K562 (cell line): Measurements from ENCODE around the gene SYNGR4. TPM values are rescaled to one million over a fixed set of nuclear protein-coding genes. Genes with fewer than 3 reads are reported as not detected.

ENCODE experiments used
- ATF2 ChIP-seq: sonication (generic); formaldehyde crosslinking; IDR thresholded peaks from 2 replicates; pipeline ENCODE4 v1.8.1; 2022; ENCODE audit warnings: missing genetic modification reagents
- BACH1 ChIP-seq: fragments of 200-800 bp; sonication (Bioruptor generic); IDR thresholded peaks from 2 replicates; pipeline ENCODE4 v1.6.1; 2016; ENCODE audit warnings: missing genetic modification characterization, missing compliant biosample characterization
- BCOR ChIP-seq: fragments of 450-650 bp; IDR thresholded peaks from 2 replicates; pipeline ENCODE4 v1.6.1; 2016
- BRCA1 ChIP-seq, 2 experiments: fragments of 450-650 bp in 1 of 2; sonication (generic) in 1 of 2; formaldehyde crosslinking in 1 of 2; IDR thresholded peaks; 2 replicates each; pipeline versions ENCODE4 v1.5.0 to v1.6.1; 2017 to 2020; ENCODE audit warnings: mild to moderate bottlenecking in 1 of 2, missing genetic modification reagents in 1 of 2
- FOXJ3 ChIP-seq: sonication (generic); formaldehyde crosslinking; IDR thresholded peaks from 2 replicates; pipeline ENCODE4 v1.4.0; 2020; ENCODE audit warnings: mild to moderate bottlenecking, missing genetic modification reagents
- FOXM1 ChIP-seq, 2 experiments: fragments of 450-650 bp in 1 of 2; sonication (generic) in 1 of 2; formaldehyde crosslinking in 1 of 2; IDR thresholded peaks; 2 replicates each; pipeline versions ENCODE4 v1.6.1 to v1.9.0; 2017 to 2022; ENCODE audit warnings: low read depth in 2 of 2, mild to moderate bottlenecking in 2 of 2, missing genetic modification reagents in 1 of 2, moderate library complexity in 1 of 2
- HCFC1 ChIP-seq: IDR thresholded peaks from 2 replicates; pipeline ENCODE4 v1.6.1; 2012; ENCODE audit warnings: low read depth, low read length, improper control_type of control experiment
- HDAC1 ChIP-seq, 2 experiments: fragments of 450-650 bp; IDR thresholded peaks; 2 replicates each; pipeline ENCODE4 v1.6.1; 2016 to 2017; ENCODE audit warnings: inconsistent platforms in 1 of 2, mild to moderate bottlenecking in 1 of 2, moderate library complexity in 1 of 2
- HDAC6 ChIP-seq: IDR thresholded peaks from 2 replicates; pipeline ENCODE4 v1.6.1; 2012; ENCODE audit warnings: low read depth, mild to moderate bottlenecking, control low read depth, inconsistent platforms, low read length, moderate library complexity
- IFI16 ChIP-seq: fragments of 250-450 bp; sonication (Bioruptor Pico); IDR thresholded peaks from 2 replicates; pipeline ENCODE4 v2.1.2; 2022; ENCODE audit warnings: mild to moderate bottlenecking, inconsistent platforms
- MAFK ChIP-seq: IDR thresholded peaks from 2 replicates; pipeline ENCODE4 v1.6.1; 2011; ENCODE audit warnings: low read length, improper control_type of control experiment
- NCOA1 ChIP-seq: fragments of 450-650 bp; IDR thresholded peaks from 2 replicates; pipeline ENCODE4 v1.6.1; 2016; ENCODE audit warnings: low read depth
- SMC3 ChIP-seq: conservative IDR thresholded peaks from 2 replicates; pipeline ENCODE4 v1.6.1; 2011; ENCODE audit warnings: low read depth, low read length, improper control_type of control experiment; ENCODE audit not compliant: insufficient read depth
- SOX6 ChIP-seq: fragments of 450-650 bp; IDR thresholded peaks from 2 replicates; pipeline ENCODE4 v1.6.1; 2014; ENCODE audit warnings: mild to moderate bottlenecking
- SRSF9 ChIP-seq: fragments of 200-400 bp; formaldehyde crosslinking; IDR thresholded peaks from 2 replicates; pipeline ENCODE4 v1.6.1; 2017; ENCODE audit warnings: low read depth, low read length, borderline replicate concordance
- TAF7 ChIP-seq: fragments of 450-650 bp; IDR thresholded peaks from 2 replicates; pipeline ENCODE4 v1.6.1; 2016; ENCODE audit warnings: missing genetic modification characterization, missing compliant biosample characterization
- U2AF2 ChIP-seq: fragments of 200-400 bp; formaldehyde crosslinking; optimal IDR thresholded peaks from 2 replicates; pipeline ENCODE3; 2017; ENCODE audit warnings: low read depth, mild to moderate bottlenecking, low read length
- ZFP1 ChIP-seq: fragments of 450-650 bp; formaldehyde crosslinking; IDR thresholded peaks from 2 replicates; pipeline ENCODE4 v1.4.0; 2020; ENCODE audit warnings: mild to moderate bottlenecking, mixed read lengths
- ZNF143 ChIP-seq: sonication (generic); formaldehyde crosslinking; IDR thresholded peaks from 2 replicates; pipeline ENCODE4 v1.9.0; 2022; ENCODE audit warnings: mild to moderate bottlenecking, missing genetic modification reagents
- ZNF165 ChIP-seq: fragments of 250-450 bp; sonication (Bioruptor Pico); IDR thresholded peaks from 2 replicates; pipeline ENCODE4 v1.4.0; 2020; ENCODE audit warnings: borderline replicate concordance
- ZNF592 ChIP-seq: fragments of 450-650 bp; IDR thresholded peaks from 2 replicates; pipeline ENCODE4 v1.6.1; 2017; ENCODE audit warnings: antibody characterized with exemption, mild to moderate bottlenecking
- polyA plus RNA-seq, 8 experiments: library from polyadenylated mRNA; depleted of rRNA in 4 of 8; stranded (reverse) in 5 of 8; unstranded in 3 of 8; fragments of >200 nt; fragmentation: Nextera tagmentation in 2 of 8; fragmentation: Illumina TruSeq in 1 of 8; extraction: Ambion mirVana in 2 of 8; extraction: Trizol in 1 of 8; gene quantifications; 2 replicates each; pipeline versions ENCODE4 v1.2.1 to v1.2.3, GENCODE V29; 2011 to 2014; ENCODE audit warnings: inconsistent platforms in 1 of 8, missing spikeins in 1 of 8
- total RNA-seq, 7 experiments: library from RNA; depleted of rRNA in 6 of 7; stranded (reverse); fragments of >200 nt in 6 of 7; fragmentation: Illumina TruSeq in 2 of 7; extraction: Trizol in 2 of 7; gene quantifications; 2 replicates each; pipeline versions ENCODE4 v1.2.1 to v1.2.3, GENCODE V29; 2011 to 2021; ENCODE audit warnings: low replicate concordance in 1 of 7
- TF ChIP-seq, protein P1 (sequence below): fragments of 450-650 bp; IDR thresholded peaks from 2 replicates; pipeline ENCODE4 v1.6.1; 2016; ENCODE audit warnings: borderline replicate concordance

The SYNGR4 gene
- total and polyA plus RNA-seq, 9 of the 15 experiments (the other 6 are each of a cell fraction or from before 2014, with no cell fraction given): 0.07 to 0.14 TPM; not detected in 7

GRCh38 chr19:48362716-48363499 is 1.3 kb upstream of the SYNGR4 start (continued):
- no peak for TF ChIP-seq ZFP1
- TF ChIP-seq ZNF592: peak; percentile 93
- TF ChIP-seq SMC3: no peak
- TF ChIP-seq ZNF143 (CRISPR knock-in tag): peak; percentile 100
- TF ChIP-seq ATF2 (CRISPR knock-in tag): no peak
- TF ChIP-seq IFI16 (CRISPR knock-in tag): no peak
- TF ChIP-seq SRSF9: no peak
- TF ChIP-seq, protein P1, sequence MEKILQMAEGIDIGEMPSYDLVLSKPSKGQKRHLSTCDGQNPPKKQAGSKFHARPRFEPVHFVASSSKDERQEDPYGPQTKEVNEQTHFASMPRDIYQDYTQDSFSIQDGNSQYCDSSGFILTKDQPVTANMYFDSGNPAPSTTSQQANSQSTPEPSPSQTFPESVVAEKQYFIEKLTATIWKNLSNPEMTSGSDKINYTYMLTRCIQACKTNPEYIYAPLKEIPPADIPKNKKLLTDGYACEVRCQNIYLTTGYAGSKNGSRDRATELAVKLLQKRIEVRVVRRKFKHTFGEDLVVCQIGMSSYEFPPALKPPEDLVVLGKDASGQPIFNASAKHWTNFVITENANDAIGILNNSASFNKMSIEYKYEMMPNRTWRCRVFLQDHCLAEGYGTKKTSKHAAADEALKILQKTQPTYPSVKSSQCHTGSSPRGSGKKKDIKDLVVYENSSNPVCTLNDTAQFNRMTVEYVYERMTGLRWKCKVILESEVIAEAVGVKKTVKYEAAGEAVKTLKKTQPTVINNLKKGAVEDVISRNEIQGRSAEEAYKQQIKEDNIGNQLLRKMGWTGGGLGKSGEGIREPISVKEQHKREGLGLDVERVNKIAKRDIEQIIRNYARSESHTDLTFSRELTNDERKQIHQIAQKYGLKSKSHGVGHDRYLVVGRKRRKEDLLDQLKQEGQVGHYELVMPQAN: no peak
- TF ChIP-seq HCFC1: peak; percentile 100
- TF ChIP-seq NCOA1: no peak
- TF ChIP-seq TAF7 (tag): no peak
- no peak for TF ChIP-seq HDAC6
- no peak for TF ChIP-seq MAFK
- no peak for TF ChIP-seq BRCA1 (IDR thresholded peaks at IDR 0.05)
- no peak for TF ChIP-seq BRCA1 (CRISPR knock-in tag; IDR thresholded peaks at IDR 0.05)
- no peak for TF ChIP-seq BCOR
- no peak for TF ChIP-seq ZNF165 (CRISPR knock-in tag)
- TF ChIP-seq SOX6: no peak
- peak; percentile 85; the same call in 1 of the 2 replicates for TF ChIP-seq BACH1
- TF ChIP-seq HDAC1 (IDR thresholded peaks at IDR 0.05): no peak
- no peak for TF ChIP-seq FOXJ3 (CRISPR knock-in tag)
- no peak for TF ChIP-seq U2AF2
- no peak for TF ChIP-seq FOXM1 (IDR thresholded peaks at IDR 0.05; ENCODE audit: low read depth)
- TF ChIP-seq FOXM1 (CRISPR knock-in tag; IDR thresholded peaks at IDR 0.05; ENCODE audit: low read depth): no peak
